GM12801 (cell line): ENCODE data around the gene COL20A1.

Experiments
- CTCF ChIP-seq: IDR thresholded peaks from one replicate; pipeline ENCODE4 v1.5.1; 2011; ENCODE audit warnings: control low read depth; ENCODE audit not compliant: insufficient read length; ENCODE audit errors: extremely low read depth

COL20A1 gene

GRCh38 chr20:63356931-63357879, 64.2 kb downstream of the COL20A1 start:
- TF ChIP-seq CTCF = no peak

- no peak for TF ChIP-seq CTCF
These were observed 65.2 kb downstream of the COL20A1 start for GRCh38 chr20:63357921-63358905.

- no peak for TF ChIP-seq CTCF
These were observed 66.4 kb downstream of the COL20A1 start for GRCh38 chr20:63359164-63359934.

- no peak for TF ChIP-seq CTCF
These were observed 67.2 kb downstream of the COL20A1 start for GRCh38 chr20:63359937-63360849.

- TF ChIP-seq CTCF = no peak
These were observed 68.0 kb downstream of the COL20A1 start, which contains the start of gene CHRNA4 for GRCh38 chr20:63360850-63361518. CHRNA4 (minus strand) TSS chr20:63361349; CDS start chr20:63361165, 184 bp downstream.
